PC-9 (cell line): Measurements from ENCODE around the gene PCDH9. TPM values are rescaled to one million over a fixed set of nuclear protein-coding genes. Genes with fewer than 3 reads are reported as not detected.

Experiments used
- BruUV-seq: library from RNA; stranded (reverse); fragments of 400-500 nt; replicated peaks from 2 replicates; lab custom pipeline; 2021; lab: Mats Ljungman, UMichigan
- CTCF ChIA-PET: fragments of 300-600 bp; sonication (Branson Sonifier 250); formaldehyde crosslinking; loops from one replicate; lab custom pipeline; 2022; ENCODE audit warnings: antibody characterized with exemption; lab: Charles Lee
- POLR2A ChIA-PET: fragments of 300-600 bp; sonication (Branson Sonifier 250); formaldehyde crosslinking; loops from one replicate; lab custom pipeline; 2022; ENCODE audit warnings: antibody characterized with exemption; ENCODE audit not compliant: unreplicated experiment; lab: Charles Lee
- DNase-seq, 2 experiments: peaks; one replicate each; pipeline versions ENCODE4 v3.0.0 to v3.0.0-alpha.2; 2015 to 2022; ENCODE audit warnings: mixed read lengths in 1 of 2
- H2AFZ ChIP-seq: fragments of 200-600 bp; sonication (generic); 2 replicates; pipeline ENCODE4 v1.8.1; 2017; ENCODE audit warnings: antibody characterized with exemption
- H3F3A ChIP-seq: fragments of 200-600 bp; sonication (generic); 2 replicates; pipeline ENCODE4 v1.8.1; 2017; ENCODE audit warnings: antibody characterized with exemption, mild to moderate bottlenecking, low read depth; ENCODE audit not compliant: insufficient read depth
- H3K27ac ChIP-seq: fragments of 200-600 bp; sonication (generic); 2 replicates; pipeline ENCODE4 v1.6.1; 2016; ENCODE audit warnings: mixed run types
- H3K27me3 ChIP-seq: fragments of 200-600 bp; sonication (generic); 2 replicates; pipeline ENCODE4 v1.6.1; 2016; ENCODE audit warnings: low read depth, mixed run types; ENCODE audit not compliant: insufficient read depth
- H3K36me3 ChIP-seq: fragments of 200-600 bp; sonication (generic); 2 replicates; pipeline ENCODE4 v1.6.1; 2016; ENCODE audit warnings: low read depth, mixed run types
- H3K4me1 ChIP-seq: fragments of 200-600 bp; sonication (generic); replicated peaks from 2 replicates; pipeline ENCODE4 v1.6.1; 2016; ENCODE audit warnings: mixed run types; ENCODE audit not compliant: insufficient read depth
- H3K4me2 ChIP-seq: fragments of 200-600 bp; sonication (generic); 2 replicates; pipeline ENCODE4 v1.6.1; 2017; ENCODE audit warnings: mixed run types
- H3K4me3 ChIP-seq: fragments of 200-600 bp; sonication (generic); 2 replicates; pipeline ENCODE4 v1.6.1; 2016; ENCODE audit warnings: mixed run types
- H3K79me2 ChIP-seq: fragments of 200-600 bp; sonication (generic); 2 replicates; pipeline ENCODE4 v1.6.1; 2017; ENCODE audit warnings: low read depth, mixed run types
- H3K9me2 ChIP-seq: fragments of 200-600 bp; sonication (generic); 2 replicates; pipeline ENCODE4 v1.8.1; 2017; ENCODE audit warnings: mild to moderate bottlenecking; ENCODE audit not compliant: insufficient read depth
- H3K9me3 ChIP-seq: fragments of 200-600 bp; sonication (generic); 2 replicates; pipeline ENCODE4 v1.8.1; 2016; ENCODE audit warnings: low read depth; ENCODE audit not compliant: insufficient read depth
- H4K20me1 ChIP-seq: fragments of 200-600 bp; sonication (generic); 2 replicates; pipeline ENCODE4 v1.8.1; 2017; ENCODE audit not compliant: insufficient read depth
- CTCF ChIP-seq: fragments of 200-600 bp; sonication (generic); conservative IDR thresholded peaks from 2 replicates; pipeline ENCODE4 v1.6.1; 2017; ENCODE audit warnings: mixed run types, antibody characterized with exemption, mild to moderate bottlenecking, moderate library complexity
- EZH2 ChIP-seq: fragments of 200-600 bp; sonication (generic); IDR thresholded peaks from 2 replicates; pipeline ENCODE4 v1.8.0; 2017; ENCODE audit warnings: antibody characterized with exemption, low read depth
- intact Hi-C: fragments of 100-400 bp; cut with micrococcal nuclease; formaldehyde crosslinking; loops from one replicate; pipeline ENCODE4 v1.10.0; 2022; ENCODE audit not compliant: unreplicated experiment
- total RNA-seq: library from RNA; stranded (reverse); gene quantifications from 2 replicates; pipeline ENCODE4 v1.2.3, GENCODE V29; 2021

PCDH9 gene
- total RNA-seq, 1 experiment from 2014 or later: 0.37 TPM

DNA sequence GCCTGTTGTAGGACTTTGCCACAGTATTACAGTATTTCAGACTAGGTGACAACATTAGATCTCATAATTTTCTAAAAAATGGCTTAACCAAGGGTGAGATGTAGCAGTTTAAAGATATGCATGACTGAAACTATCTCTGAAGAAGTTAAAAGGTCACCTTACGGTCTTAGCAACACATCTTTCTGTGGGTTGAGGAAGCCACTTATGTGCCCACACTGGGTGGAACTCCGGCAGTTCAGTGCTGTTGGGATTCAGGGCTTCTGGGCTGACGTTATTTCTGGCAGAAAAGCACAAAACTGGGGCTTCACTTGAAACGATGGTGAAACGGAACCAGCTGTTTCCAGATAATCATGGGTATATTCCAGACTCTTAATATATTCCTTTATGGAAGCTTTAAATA is 697.3 kb downstream of the PCDH9 start:
- BruUV-seq: no TSS peak
- Histone ChIP-seq H3K4me1 (no peaks in the 10 kb centered on the region), H4K20me1 (no peaks in the 10 kb centered on the region), H3K79me2 (no peaks in the 10 kb centered on the region), H3K27ac (no peak overlapping the region), H3K9me3 (no peaks in the 10 kb centered on the region; the same call in 1 of the 2 replicates), H3K4me2 (no peak overlapping the region), H3K36me3 (no peaks in the 10 kb centered on the region), H2AFZ (0 out of 2 replicates have a peak overlapping the region, but pooled peaks have one; percentile 33), H3K9me2 (no peaks in the 10 kb centered on the region), H3K27me3 (no peaks in the 10 kb centered on the region), H3K4me3 (no peak overlapping the region), H3F3A (no peaks in the 10 kb centered on the region)
- no peak for TF ChIP-seq CTCF
- TF ChIP-seq EZH2: no peak
- intact Hi-C loops: no loop called here
- CTCF ChIA-PET: no interaction called here
- POLR2A ChIA-PET: no interaction called here
- DNase-seq: no peak

DNA sequence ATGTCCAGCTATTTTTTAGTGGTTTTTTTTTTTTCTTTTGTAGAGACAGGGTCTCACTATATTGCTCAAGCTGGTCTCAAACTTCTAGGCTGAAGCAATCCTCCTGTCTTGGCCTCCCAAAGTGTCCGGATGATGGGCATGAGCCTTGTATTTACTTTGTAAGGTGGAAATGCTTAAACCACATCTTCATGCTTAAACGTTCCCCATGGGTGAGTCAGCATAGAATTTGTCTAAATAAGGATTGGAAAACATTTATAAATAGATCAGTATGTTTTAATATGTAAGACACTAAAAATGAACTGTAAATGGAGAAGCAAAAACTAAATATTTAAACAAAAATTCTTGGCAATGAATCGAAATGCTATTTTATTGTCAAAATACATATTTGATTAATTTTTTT is 698.0 kb downstream of the PCDH9 start:
- POLR2A ChIA-PET: no interaction called here

GRCh38 chr13:66530686-66531085 is 699.5 kb downstream of the PCDH9 start:
- H3K36me3 ChIP-seq: no peaks in the 10 kb centered on the region
- H4K20me1 ChIP-seq: no peaks in the 10 kb centered on the region
- no peaks in the 10 kb centered on the region for H3K4me1 ChIP-seq
- no peaks in the 10 kb centered on the region for H3K9me2 ChIP-seq
- no peaks in the 10 kb centered on the region for H3F3A ChIP-seq
- no peaks in the 10 kb centered on the region for H3K79me2 ChIP-seq
- ChIA-PET POLR2A (no interaction called here), CTCF (no interaction called here)
- H3K9me3 ChIP-seq: no peaks in the 10 kb centered on the region; the same call in 1 of the 2 replicates
- no peak overlapping the region for H3K4me3 ChIP-seq
- TF ChIP-seq EZH2 (no peak), CTCF (no peak)
- BruUV-seq: no TSS peak
- no peak overlapping the region for H2AFZ ChIP-seq
- H3K27me3 ChIP-seq: no peaks in the 10 kb centered on the region
- H3K4me2 ChIP-seq: no peak overlapping the region
- intact Hi-C loops: no loop called here
- no peak overlapping the region for H3K27ac ChIP-seq
- no peak for DNase-seq

More for the DNA sequence above, 698.0 kb downstream of the PCDH9 start:
- CTCF ChIA-PET: no interaction called here
- no peaks in the 10 kb centered on the region for H3F3A ChIP-seq
- no peak overlapping the region for H3K4me2 ChIP-seq
- H3K27ac ChIP-seq: no peak overlapping the region
- H4K20me1 ChIP-seq: no peaks in the 10 kb centered on the region
- DNase-seq: no peak
- H3K4me3 ChIP-seq: no peak overlapping the region
- intact Hi-C loops: no loop called here
- no peaks in the 10 kb centered on the region for H3K4me1 ChIP-seq
- BruUV-seq: no TSS peak
- TF ChIP-seq EZH2: no peak
- TF ChIP-seq CTCF: no peak
- H3K9me3 ChIP-seq: no peaks in the 10 kb centered on the region; the same call in 1 of the 2 replicates
- no peaks in the 10 kb centered on the region for H3K36me3 ChIP-seq
- no peaks in the 10 kb centered on the region for H3K27me3 ChIP-seq
- H3K79me2 ChIP-seq: no peaks in the 10 kb centered on the region
- no peak overlapping the region for H2AFZ ChIP-seq
- H3K9me2 ChIP-seq: no peaks in the 10 kb centered on the region
